Measurements from ENCODE around the gene LRSAM1. TPM values are rescaled to one million over a fixed set of nuclear protein-coding genes. Genes with fewer than 3 reads are reported as not detected.

Gene LRSAM1
- 18.0 and 21.2 TPM in 2 replicates for total RNA-seq

DNA sequence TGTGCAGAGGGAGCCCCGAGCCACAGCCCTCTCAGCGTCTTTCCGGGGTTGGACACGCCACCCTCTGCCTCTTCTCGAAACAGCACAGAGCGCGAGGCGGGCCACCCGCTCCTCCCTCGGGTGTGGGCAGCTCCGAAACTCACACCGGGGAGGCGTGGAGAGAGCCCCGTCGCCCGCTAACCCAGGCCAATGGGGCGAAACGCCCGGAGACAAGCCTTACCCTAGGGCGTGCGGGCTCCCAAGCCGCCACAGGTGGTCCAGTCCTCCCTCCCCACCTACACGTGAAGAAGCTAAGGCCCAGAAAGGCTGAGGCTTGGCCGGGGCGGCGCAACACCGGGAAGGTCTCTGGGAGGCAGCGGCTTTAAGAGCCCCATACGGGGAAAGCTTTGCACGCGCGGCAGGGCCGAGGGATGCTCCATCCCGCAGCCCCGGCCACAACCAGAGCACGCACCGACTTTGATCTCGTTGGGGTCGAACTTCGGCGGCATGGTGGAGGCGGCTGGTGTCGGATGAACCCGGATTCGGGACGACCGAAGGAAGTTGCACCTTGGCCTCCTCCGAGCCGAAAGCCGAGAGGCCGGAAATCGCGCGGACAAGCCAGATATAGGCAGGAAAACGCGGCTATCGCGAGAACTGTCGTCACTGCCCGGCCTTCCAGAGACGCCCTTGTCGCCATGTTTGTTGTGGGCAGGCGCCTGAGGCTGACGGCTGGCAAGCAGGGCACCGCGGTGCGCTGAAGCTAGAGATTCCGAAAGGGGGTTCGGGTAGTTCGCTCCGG is at the start of gene LRSAM1, which contains the start of gene RPL12:
Gene LRSAM1, plus strand, starts transcription at position 681 of the 778 bp plus-strand sequence. CDS start 3,018 bp downstream, outside the sequence.
Gene RPL12, minus strand, starts transcription at position 577 of the 778 bp plus-strand sequence. Its CDS starts 89 bp downstream, at position 488.

DNA sequence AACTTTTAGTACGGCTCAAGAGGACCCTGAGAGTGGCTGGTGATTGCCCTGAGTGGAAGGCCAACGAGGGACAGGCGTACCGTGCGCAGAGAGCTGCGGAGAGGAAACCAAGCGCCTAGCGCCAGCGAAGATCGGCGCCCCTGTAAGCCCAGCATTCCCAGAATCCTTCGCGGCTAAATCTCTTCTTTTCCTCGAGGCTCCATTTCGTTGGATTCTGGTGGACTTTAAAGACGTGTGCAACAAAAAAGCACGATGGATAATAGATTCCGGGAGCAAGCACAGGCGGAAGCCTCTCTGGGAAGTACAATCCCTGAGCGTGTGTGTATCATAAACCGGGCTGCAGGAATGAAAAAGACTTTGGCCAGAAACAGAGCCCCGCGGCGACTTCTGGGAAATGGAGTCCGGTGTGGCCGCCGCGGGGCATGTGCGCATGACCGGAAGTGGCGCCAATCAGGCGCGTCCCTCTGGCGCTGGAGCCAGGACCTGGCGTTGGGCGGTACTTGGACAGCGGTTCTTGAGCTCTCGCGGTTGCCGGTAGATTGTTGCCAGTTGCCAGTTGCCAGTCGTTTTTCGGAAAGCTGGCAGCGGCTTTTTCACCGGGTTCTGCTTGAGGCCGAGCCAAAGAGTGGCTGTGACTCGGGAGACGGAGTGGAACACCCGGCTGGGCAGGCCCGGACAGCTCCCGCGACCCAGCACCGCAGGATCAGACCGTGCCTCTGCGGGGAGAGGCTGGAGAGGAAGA is 27.2 kb upstream of the LRSAM1 start, which contains the start of gene ZNF79:
Gene ZNF79, plus strand, starts transcription at position 449 of the 742 bp plus-strand sequence. CDS start 406 bp downstream, outside the sequence.

Small RNAs within 50 kb of the gene (small RNA-seq; reads per million reads assigned to genes)
- gene RF00019 (not detected), gene SNORA65 (409 reads per million, percentile 99 among the genes with 10 or more reads in this experiment)

Other genes with a start within 250 kb of the LRSAM1 start
- gene GARNL3, start 186.7 kb upstream of the LRSAM1 start, total RNA-seq: 6.2 and 18.5 TPM in 2 replicates
- gene SLC2A8, start 54.3 kb upstream of the LRSAM1 start, total RNA-seq: 11.2 and 20.4 TPM in 2 replicates
- gene ZNF79, start 27.1 kb upstream of the LRSAM1 start, total RNA-seq: 16.9 and 19.1 TPM in 2 replicates
- 1,146 and 1,303 TPM in 2 replicates for gene RPL12, start 104 bp upstream of the LRSAM1 start, total RNA-seq
- gene STXBP1, start 160.8 kb downstream of the LRSAM1 start, total RNA-seq: 11.0 and 16.6 TPM in 2 replicates

Data from placental epithelial cell (primary cell).